Glomerular visceral epithelial cell (primary cell): ENCODE results near the gene CACNA2D3.

Experiments used
- DNase-seq: peaks from one replicate; pipeline ENCODE4 v3.0.0-alpha.2; 2016; ENCODE audit errors: extremely low spot score

CACNA2D3 gene

DNA sequence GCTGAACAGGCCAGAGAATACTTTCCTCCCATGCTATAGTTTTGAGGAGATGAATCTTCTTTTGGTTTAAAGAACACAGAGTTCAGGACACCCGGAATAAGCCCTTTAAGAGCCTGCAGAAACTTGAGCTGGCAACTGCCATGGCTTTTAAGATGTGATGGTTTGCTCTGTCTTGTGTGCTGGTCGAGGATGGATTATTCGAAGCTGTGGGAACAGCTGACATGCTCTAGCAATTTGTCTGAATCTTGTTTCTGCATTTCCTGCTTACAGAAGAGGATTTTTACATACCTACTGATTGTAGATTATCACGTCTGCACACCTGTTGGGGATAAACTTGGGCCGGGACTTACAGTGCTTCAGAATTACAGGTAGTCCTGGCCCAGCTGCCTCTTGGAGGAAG, 408.6 kb downstream of the CACNA2D3 start:
- no peak for DNase-seq

DNA sequence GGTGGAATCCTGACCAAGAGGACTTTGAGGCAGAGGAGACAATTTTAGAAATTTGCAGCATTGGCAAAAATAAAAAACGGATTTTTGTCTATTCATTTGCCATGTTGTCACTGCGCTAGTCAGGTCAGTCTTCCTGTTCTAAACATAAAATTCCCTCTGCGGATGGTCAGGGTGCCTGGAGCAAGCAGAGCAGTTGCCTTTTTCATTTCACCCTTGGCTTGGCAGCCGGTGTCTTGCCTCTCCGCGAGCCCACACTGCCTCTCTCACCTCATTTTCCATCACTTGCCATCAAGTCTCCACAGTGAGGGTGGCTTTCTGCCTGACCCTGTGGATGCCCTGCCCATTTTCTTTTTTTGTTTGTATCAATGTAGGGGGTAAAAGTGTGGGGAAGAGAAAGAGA, 409.4 kb downstream of the CACNA2D3 start:
- no peak for DNase-seq

DNA sequence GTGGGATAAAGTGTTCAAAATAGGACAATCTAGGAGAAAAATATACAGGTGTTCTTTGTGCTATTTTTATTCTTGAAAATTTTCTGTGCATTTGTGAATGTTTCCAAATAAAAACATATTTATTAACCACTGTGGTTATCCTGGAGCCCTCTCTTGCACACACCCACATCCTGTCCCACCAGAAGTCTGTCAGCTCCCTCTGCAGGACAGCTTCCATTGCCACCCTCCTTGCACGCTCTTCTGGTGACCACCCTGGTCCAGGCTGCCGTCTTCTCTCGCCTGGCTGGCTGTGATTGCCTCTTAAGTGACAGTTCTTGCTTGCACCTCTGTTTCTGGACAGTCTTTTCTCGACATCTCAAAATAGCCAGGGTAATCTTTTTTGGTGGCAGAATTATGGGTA, 411.5 kb downstream of the CACNA2D3 start:
- DNase-seq: no peak

DNA sequence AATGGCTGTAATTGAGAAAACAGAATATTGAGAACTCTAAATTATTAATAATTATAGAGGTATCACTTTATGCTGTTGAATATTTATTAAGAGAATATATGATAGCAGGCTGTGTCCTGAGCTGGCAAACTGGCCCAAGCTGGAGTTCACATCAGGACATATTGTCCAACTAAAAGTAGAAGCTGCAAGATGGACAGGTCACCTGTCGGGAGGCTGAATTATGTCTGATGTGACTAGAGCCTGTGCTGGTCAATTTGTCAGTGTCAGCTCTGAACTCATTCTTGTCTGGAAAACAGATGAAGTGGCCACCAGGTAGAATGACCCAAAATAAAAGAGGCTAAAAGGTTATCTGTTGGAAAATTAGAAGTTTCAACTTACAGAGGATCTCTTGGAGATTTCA, 413.3 kb downstream of the CACNA2D3 start:
- DNase-seq: no peak

DNA sequence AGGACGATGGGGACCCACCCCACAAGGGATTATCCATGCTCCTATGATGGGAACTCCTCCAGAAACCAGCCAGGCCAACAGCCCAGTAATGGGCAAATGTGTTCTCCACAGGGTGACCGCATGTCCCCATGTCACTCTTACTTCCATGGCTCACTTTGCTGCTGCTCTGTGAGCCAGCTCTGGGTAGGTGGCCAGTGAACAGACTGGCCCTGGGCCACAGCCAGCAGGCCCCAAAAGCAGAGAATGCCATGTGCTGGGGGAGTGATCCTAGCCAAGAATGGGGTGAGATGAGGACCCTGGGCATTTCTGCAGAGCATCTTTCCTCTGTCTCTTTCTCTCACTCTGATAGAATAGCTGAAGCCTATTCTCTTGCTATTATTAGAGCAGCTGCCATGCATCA, 414.1 kb downstream of the CACNA2D3 start:
- no peak for DNase-seq

DNA sequence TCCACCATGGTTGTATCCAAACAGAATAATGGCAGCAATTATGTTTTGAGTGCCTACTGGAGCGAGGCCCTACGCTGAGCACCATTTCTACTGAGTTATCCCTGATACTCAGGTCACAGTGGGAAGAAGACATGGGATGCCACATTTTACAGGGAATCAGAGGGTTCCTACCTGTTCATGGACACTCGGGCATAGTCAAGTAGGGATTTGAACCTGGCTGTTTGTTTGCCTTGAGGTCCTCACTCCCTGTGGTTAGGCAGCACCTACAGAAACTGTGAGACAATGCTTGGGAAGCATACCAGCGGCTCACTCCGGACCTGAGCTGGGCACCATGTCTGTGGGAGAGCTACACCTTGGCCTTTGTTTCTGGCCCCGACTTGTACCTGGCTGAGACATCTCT, 415.2 kb downstream of the CACNA2D3 start:
- no peak for DNase-seq

DNA sequence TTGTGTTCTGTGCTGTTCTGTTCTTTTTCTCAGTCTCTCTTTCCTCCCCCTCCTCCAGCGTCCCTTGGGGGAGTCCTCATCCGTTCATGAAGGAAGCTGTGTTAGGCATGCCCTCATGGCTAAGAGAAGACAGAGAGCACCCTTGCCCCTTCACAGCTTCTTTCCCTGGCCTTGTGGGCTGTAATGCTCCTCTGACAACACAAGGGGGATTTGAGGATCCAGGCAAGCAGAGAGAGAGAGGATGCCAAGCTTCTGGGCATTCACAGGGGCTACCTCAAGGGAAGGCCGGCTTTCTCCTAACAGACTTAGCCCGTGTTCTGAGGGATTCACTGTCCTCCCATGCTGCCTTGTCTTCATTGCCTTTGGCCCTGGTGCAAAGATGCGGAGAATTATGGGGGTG, 416.0 kb downstream of the CACNA2D3 start:
- DNase-seq: no peak

DNA sequence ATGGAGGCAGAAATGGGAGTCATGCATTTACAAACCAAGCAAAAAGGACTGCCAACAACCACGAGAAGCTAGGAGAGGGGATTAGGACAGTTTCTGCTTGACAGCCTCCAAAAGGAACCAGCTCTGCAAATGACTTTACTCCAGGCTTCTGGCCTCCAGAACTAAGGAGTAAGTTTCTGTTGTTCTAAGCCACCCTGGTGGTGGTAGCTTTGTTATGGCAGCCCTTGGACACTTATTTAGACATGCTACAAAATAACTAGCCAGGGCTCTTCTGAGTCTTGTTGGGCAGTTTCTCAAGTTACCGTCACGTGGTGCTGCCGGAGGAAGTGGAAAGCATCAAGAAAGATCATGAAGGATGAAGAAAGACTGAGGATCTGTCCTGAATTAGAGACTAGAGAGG, 419.0 kb downstream of the CACNA2D3 start:
- no peak for DNase-seq

DNA sequence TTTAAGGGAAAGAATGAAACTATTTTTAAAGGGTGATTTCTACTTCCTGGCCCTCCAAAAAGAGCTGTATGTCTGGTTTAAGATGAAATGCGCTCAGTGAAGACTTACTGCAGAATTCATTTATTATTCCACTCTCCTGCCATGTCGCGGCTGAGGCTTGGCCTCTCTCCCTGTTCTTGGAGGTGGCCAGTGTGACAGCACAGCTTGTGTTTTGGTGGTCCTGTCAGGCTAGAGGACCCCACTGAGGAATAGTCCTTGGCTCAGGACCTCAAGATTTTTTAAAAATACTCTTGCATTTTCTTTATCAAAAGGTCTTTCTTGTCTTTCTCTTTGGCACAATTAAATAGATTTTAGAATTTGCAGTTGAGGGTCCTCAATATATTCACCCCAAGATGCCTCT, 421.1 kb downstream of the CACNA2D3 start:
- DNase-seq: no peak

DNA sequence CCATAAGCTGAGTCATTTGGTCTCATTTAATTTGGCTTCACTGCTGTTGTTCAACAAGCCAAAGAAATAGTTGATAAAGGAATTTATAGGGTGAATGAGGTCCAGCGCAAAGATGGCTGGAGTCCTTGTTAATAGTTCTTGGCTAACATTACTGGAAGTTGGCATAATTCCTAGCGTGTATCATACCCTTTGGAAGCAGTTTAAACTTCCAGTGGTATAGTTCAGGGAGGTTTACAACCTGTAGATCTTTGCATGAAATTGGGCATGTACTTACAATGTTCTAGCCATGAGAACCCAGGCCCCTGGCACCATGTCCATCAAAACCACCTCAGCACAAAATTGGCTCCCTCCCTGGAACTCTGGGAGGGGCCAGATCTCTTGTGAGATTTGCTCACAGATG, 424.7 kb downstream of the CACNA2D3 start:
- DNase-seq: no peak

DNA sequence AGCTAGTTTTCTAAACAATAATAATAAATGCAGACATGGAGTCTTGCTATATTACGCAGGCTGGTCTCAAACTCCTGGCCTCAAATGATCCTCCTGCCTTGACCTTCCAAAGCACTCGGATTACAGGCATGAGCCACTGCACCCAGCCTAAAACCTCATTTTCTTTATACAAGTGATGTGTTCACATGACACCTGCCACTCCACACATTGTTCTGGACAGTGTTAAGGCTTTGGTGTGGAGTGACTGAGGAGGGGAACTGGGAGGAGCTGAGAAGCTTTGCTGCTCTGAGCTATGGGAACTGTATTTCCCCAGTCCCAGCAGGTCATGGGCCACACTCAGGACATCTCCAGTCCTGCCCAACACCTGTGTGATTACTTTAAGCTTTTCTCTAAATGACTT, 425.5 kb downstream of the CACNA2D3 start:
- no peak for DNase-seq

DNA sequence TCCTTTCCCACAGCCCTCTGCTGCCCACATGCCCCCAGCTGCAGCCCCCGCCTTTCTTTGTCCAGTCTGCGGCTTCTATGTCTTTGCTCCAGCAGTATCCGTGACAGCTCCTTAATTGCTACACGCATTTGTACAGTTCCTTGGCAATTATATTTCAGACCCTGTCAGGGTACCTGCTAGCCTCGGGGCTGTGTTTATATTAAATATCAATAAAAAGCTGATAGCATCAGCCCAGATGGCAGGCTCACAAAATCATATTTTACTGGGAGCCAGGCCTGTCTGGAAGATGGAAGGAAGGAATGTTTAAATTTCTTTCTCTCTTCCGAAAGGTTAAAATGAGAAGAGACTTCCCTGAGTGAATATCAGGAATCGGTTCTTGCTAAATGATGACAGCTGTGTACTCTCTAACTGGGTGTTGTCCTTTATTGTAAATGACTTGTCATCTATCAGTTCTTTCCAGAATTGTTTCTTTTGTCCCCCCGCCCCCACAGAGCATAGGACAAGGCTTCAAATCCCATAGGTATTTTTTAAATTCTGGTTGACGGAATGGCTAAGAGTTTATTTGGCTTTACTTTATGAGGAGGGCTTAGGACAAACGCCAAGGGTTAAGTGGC, 427.4 kb downstream of the CACNA2D3 start:
- no peak for DNase-seq

DNA sequence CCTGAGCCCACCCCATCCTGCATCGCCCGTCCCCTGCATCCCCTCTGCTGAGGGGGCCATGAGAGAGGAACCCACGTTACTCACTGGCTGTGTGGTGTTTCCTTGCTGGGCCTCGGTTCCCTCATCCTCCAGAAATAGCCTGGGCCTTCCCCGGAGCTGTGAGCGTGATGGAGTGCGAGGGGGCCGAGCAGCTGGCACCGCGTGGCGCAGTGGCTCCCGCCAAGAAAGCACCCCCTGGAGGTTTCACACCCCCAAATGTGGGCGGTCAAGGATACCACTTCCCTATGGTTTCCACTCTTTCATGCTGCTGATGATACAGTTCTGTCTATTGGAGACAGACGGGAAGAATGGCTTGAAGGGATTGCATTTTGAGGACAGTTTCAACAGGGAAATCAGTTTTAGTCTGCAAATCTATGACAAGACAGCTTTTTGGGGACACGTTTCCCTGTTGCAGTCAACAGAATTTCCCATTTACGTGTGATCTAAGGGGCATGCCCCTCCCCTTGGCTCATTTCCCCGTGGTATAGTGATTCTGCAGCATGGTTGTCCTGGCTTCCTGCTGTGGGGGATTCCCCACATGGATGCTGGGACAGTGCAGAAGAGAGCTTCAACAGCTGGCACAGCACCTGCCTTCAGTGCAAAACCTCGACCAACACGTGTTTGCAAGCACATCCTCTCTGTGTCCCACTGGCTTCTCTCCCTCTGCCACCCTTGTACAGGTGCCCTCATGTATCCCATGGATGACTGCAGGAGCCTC, 428.0 kb downstream of the CACNA2D3 start:
- no peak for DNase-seq

DNA sequence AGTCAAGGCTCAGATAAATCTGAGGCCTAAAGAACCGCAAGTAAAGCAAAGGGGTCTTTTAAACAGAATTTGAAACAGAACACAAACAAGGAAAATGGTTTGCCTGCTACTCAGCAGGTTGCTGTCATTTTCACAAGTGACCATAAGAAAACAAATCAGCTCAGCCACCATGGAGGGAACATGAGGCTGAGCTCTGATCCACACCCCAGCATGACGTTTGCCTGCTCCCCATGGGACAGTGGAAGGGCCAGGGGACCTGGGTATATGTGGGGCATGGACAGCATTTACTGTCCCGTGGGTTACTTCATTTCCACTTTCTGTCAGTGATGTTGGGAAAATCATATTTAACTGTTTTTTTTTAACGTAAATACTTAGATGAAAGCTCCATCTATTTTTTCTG, 434.3 kb downstream of the CACNA2D3 start:
- DNase-seq: no peak

DNA sequence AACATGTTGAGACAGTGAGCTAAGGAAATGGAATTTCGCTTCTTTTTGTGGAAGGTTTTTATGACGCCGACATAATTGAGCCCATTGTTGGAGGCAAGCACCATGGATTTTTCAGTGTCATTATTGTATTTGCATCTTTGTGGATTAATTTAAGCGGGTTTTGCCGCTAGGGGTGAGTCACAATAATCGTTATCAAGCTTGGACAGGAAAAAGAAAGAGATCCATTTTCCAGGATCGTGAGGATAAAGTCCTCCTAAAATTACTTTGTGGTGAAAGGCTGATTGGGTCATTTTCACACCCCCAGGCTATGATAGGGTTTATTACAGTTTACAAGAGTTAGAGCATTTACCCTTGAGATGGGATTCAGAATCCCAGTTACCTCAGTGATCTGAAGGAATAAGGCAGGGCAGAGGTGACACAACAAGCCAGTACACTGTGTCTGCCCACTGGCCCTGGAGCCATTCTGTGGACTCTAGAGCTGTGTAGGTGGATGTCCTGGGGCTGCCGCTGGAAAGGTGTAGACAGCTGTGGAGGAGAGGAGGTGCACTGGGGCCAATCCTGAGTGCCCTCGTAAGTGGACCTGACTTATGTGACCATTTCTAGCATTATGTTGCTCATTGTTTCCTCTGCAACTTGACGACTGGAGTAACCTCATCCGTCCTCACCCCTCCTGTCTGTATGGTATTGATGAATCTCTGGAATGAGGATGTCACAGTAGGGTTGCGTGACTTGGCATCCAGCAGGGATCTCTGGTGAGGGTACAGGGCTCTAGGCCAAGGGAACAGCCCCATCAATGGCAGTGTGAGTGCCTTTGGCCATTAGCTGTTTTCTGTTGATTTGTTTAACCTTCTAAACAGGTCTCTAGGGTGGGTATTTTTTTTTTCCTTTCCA, 435.4 kb downstream of the CACNA2D3 start:
- no peak for DNase-seq

DNA sequence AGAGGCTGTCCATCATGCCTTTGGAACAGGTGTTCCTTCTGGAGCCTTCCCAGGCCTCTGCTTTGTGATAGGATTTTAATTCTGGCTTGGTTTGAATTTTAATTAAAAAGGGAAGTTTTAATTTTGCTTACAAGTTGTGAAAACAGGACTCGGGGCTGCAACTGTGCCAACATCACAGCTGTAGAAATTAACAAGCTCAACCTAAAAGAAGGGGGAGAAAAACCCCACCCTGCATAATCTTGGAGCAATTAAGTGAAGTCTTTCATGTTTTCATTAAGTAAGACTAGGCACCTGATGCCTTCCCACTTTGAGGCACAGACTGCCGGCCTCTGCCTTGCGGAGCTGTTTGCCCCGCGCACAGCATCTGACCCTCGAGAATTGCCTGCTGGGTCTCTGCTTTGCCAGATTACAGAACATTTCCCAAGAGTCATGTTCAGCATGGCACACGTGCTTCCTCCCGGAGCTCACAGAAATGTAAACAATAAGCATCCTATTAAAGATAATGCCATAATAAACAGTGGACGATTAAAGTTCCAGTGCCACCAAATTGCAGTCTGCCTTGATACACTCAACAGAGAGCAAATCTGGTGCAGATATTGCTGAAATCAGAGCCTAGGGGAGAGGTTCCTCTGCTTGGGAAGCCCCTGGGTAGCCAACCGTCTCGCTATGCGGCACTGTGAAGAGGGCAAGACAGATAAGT, 441.3 kb downstream of the CACNA2D3 start:
- no peak for DNase-seq

DNA sequence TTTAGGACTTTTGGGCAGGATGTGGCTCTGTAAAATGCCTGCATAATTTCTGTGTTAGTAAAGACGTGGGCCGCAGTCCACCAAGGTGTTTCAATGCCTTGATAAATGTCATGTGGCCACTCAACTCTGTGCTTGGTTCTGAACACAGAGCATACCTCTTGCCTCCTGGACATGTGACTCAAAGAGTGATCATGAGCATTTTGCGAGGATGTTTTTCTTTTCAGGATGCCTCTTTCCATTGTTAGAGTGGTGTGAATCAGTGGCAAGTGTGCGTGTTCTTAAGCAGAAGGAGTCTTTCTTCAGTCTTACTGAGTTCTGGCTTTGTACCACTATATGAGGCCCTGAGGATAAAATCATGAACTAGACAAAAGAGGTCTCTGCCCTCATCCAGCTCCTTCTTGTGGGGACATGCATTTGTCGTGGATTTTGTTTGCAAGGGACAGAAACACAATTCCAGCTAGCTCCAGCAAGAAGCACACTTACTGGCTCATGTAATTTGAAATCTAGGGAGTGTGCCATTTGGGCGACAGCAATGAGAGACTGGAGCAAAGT, 442.1 kb downstream of the CACNA2D3 start:
- DNase-seq: no peak

DNA sequence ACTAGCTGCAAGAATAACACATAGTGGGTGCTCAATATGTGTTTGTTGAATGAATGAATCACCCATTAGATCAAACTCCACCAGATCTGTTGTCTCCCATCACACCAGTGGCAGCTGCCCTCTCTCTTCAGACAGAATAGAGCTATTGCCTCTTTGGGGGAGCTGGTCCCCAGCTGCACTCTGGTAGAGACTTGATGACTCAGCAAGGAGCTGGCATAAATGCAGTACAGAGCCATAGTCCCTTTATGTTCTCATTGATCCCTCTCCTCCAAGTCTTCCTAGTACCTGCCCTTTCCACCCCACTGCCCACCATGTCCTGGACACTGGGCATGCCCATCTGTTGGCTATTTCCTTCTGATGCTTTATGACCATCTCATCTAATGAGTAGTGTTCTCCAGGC, 443.6 kb downstream of the CACNA2D3 start:
- no peak for DNase-seq

DNA sequence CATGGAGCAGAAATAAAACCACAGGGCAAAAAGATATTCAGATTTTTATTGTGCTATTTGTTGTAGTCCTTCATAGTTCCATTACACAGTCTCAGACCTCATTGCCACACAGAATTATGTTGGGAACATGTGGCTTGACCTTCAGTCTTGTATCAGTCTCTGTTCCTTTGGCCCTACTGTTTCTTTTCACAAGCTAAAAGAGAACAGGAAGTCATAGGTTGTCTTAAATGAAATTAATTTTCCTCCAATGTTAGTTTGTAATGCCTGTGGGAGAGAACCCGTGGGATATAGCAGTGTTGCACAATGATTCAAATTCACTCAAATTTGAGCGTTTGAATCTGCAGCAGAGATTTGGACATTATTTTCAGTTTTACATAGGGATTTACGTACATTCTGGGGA, 445.6 kb downstream of the CACNA2D3 start:
- no peak for DNase-seq

DNA sequence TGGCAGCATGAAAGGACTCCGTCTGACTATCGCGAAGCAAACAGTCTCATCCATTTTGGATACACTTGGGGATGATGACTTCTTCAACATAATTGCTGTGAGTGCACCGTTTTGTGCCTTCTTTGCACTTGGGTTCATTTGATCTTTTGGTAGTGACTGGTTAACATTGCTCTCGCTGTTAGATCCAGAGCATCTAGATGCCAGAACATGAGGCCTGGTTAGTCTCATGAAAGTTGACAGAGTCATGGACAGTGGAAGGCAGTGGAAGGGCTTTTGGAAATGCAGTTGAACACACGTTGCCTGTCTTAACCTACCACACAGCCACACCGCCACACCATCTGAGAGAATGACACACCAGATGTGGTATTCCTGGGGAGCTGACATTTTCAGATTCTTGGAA, 447.7 kb downstream of the CACNA2D3 start:
- DNase-seq: no peak

DNA sequence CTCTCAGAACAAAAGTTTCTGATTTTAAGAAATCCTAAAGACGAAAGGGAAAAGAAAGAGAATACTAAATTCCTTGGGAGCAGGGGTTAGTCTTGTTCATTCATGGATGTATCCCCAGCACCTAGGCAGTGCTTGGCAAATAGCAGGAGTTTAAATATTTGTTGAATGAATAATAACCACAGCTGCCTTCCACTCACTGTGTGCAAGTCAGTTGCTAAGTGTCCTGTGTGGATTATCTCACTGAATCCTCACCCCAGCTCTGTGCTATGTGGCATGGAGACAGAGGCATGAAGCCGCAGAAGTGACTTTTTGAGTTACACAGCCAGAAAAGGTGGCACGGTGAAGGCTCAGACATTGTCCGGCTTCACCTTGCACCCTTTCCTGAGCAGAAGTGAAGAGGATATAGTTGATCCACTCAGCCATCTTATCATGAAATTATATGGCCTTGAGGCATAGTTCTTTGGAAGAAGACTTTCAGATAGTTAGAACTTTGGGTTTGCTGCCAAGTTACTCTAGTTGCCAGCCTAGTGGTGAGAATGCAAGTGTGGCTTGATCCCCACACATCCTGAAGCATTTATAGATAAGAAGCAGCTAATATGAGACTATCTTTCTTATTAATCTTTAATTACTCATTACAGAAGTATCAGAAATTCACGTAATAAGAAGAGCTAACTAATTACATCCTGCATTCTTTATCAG, 450.0 kb downstream of the CACNA2D3 start:
- no peak for DNase-seq
